ENCODE data around the gene MBP. TPM values are rescaled to one million over a fixed set of nuclear protein-coding genes. Genes with fewer than 3 reads are reported as not detected.

The MBP gene
- total RNA-seq, 1 experiment from 2014 or later, result not detected

DNA sequence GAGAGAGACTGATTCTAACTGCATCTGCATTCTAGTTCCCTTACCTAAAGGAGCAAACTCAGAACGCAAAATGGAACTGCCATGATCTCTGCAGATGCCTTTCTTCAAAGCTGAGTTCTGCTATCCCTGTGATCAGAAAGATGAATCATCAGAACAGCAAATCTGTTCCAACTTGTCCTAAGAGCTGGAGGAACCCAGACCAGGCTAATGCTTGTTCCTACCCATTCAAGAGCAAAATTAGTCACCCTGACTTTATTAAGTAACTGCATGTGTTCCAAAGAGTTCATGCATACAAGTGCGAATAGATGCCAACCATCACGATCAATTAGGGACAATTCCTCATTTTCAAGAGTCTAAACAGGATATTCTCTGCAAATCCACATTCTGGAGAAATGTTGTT, 46.5 kb downstream of the MBP start:
- no peak overlapping the region for H3K27ac ChIP-seq (ENCODE audit: low read depth, low read length, poor library complexity, severe bottlenecking)
- POLR2A ChIA-PET (ENCODE audit: low non-redundant PET), result no interaction called here
- H3K36me3 ChIP-seq (ENCODE audit: insufficient read depth, low read length, poor library complexity, severe bottlenecking), result no peaks in the 10 kb centered on the region
- intact Hi-C loops (cut with micrococcal nuclease; ENCODE audit: unreplicated experiment), result no loop called here
- H3K27me3 ChIP-seq (replicated peaks; ENCODE audit: insufficient read depth, low read depth, low read length, poor library complexity), result no peaks in the 10 kb centered on the region
- H3K4me1 ChIP-seq (ENCODE audit: insufficient read depth, low read length, poor library complexity, severe bottlenecking), result no peaks in the 10 kb centered on the region
- no TSS peak for BruUV-seq (replicated peaks)
- DNase-seq (ENCODE audit: low spot score), result no peak
- CTCF ChIA-PET, result no interaction called here
- H3K4me3 ChIP-seq (ENCODE audit: low read depth, low read length, poor library complexity, severe bottlenecking), result no peak overlapping the region
- TF ChIP-seq, protein P1, sequence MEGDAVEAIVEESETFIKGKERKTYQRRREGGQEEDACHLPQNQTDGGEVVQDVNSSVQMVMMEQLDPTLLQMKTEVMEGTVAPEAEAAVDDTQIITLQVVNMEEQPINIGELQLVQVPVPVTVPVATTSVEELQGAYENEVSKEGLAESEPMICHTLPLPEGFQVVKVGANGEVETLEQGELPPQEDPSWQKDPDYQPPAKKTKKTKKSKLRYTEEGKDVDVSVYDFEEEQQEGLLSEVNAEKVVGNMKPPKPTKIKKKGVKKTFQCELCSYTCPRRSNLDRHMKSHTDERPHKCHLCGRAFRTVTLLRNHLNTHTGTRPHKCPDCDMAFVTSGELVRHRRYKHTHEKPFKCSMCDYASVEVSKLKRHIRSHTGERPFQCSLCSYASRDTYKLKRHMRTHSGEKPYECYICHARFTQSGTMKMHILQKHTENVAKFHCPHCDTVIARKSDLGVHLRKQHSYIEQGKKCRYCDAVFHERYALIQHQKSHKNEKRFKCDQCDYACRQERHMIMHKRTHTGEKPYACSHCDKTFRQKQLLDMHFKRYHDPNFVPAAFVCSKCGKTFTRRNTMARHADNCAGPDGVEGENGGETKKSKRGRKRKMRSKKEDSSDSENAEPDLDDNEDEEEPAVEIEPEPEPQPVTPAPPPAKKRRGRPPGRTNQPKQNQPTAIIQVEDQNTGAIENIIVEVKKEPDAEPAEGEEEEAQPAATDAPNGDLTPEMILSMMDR (conservative IDR thresholded peaks at IDR 0.05; ENCODE audit: low read depth, low read length), result no peak
- TF ChIP-seq EZH2 (IDR thresholded peaks at IDR 0.05; ENCODE audit: borderline replicate concordance, low read depth, low read length, poor library complexity, severe bottlenecking), result no peak
- H3K9me3 ChIP-seq (ENCODE audit: low read depth, low read length, poor library complexity, severe bottlenecking), result no peaks in the 10 kb centered on the region

DNA sequence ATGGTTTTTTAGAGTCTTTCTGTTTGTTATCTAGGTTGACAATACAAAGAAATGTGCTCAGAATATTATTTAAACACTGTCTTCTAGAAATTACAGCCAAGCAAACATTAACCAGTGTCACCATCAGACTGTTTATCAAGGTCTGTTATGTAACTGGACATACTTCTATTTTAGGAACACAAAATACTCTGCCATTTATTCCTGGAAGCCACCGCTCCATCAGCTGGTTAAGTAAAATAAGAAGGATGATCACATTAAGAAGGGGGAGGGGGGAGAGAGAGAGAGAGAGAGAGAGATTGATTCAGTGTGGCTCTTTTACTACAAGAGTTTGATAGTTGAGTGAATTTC, 47.9 kb downstream of the MBP start:
- DNase-seq (ENCODE audit: low spot score), result no peak
- TF ChIP-seq EZH2 (IDR thresholded peaks at IDR 0.05; ENCODE audit: borderline replicate concordance, low read depth, low read length, poor library complexity, severe bottlenecking), result no peak
- TF ChIP-seq, protein P1 (conservative IDR thresholded peaks at IDR 0.05; ENCODE audit: low read depth, low read length), result no peak
- ChIA-PET CTCF (no interaction called here), POLR2A (ENCODE audit: low non-redundant PET) (no interaction called here)
- Histone ChIP-seq H3K27ac (ENCODE audit: low read depth, low read length, poor library complexity, severe bottlenecking) (no peak overlapping the region), H3K9me3 (ENCODE audit: low read depth, low read length, poor library complexity, severe bottlenecking) (no peaks in the 10 kb centered on the region), H3K4me1 (ENCODE audit: insufficient read depth, low read length, poor library complexity, severe bottlenecking) (no peaks in the 10 kb centered on the region), H3K36me3 (ENCODE audit: insufficient read depth, low read length, poor library complexity, severe bottlenecking) (no peaks in the 10 kb centered on the region), H3K4me3 (ENCODE audit: low read depth, low read length, poor library complexity, severe bottlenecking) (no peak overlapping the region), H3K27me3 (replicated peaks; ENCODE audit: insufficient read depth, low read depth, low read length, poor library complexity) (no peaks in the 10 kb centered on the region)
- intact Hi-C loops (cut with micrococcal nuclease; ENCODE audit: unreplicated experiment), result no loop called here
- BruUV-seq (replicated peaks), result no TSS peak

DNA sequence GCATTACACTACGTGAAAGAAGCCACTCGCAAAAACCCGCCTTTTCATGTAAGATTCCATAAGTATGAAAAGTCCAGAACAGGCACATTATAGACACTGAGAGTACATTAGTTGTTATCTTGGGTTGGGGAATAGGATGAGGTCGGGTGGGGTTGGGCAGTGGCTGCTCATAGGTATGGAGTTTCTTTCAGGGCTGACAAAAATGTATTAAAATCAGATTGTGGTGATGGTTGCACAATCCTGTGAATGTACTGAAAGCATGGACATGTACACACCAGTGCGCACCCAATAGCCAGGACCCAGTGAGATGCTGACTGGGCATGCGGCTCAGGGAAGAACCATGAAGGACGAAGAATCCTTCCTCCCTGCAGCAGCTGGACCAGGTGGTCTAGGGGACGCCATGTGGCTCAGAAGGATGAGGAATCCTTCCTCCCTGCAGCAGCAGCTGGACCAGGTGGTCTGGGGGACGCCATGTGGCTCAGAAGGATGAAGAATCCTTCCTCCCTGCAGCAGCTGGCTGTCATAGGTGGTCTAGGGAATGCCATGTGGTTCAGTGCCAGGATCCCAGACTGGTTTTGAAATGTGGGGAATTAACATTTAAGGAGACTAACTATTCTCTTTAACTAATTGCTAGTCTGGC, 50.1 kb downstream of the MBP start:
- H3K4me1 ChIP-seq (ENCODE audit: insufficient read depth, low read length, poor library complexity, severe bottlenecking), result no peaks in the 10 kb centered on the region
- no peaks in the 10 kb centered on the region for H3K36me3 ChIP-seq (ENCODE audit: insufficient read depth, low read length, poor library complexity, severe bottlenecking)
- no peak overlapping the region for H3K27ac ChIP-seq (ENCODE audit: low read depth, low read length, poor library complexity, severe bottlenecking)
- BruUV-seq (replicated peaks), result no TSS peak
- no peaks in the 10 kb centered on the region for H3K27me3 ChIP-seq (replicated peaks; ENCODE audit: insufficient read depth, low read depth, low read length, poor library complexity)
- DNase-seq (ENCODE audit: low spot score), result no peak
- POLR2A ChIA-PET (ENCODE audit: low non-redundant PET), result no interaction called here
- TF ChIP-seq, protein P1 (conservative IDR thresholded peaks at IDR 0.05; ENCODE audit: low read depth, low read length), result no peak
- no peak for TF ChIP-seq EZH2 (IDR thresholded peaks at IDR 0.05; ENCODE audit: borderline replicate concordance, low read depth, low read length, poor library complexity, severe bottlenecking)
- intact Hi-C loops (cut with micrococcal nuclease; ENCODE audit: unreplicated experiment), result no loop called here
- H3K9me3 ChIP-seq (ENCODE audit: low read depth, low read length, poor library complexity, severe bottlenecking), result no peaks in the 10 kb centered on the region
- CTCF ChIA-PET, result no interaction called here
- no peak overlapping the region for H3K4me3 ChIP-seq (ENCODE audit: low read depth, low read length, poor library complexity, severe bottlenecking)
